ENCODE data around the gene KBTBD13. TPM values are rescaled to one million over a fixed set of nuclear protein-coding genes. Genes with fewer than 3 reads are reported as not detected.
A peak's percentile ranks its signal among the peaks of the same experiment; 100 is the strongest.

KBTBD13 gene
- total and polyA plus RNA-seq, 2 experiments from 2014 or later, result not detected

DNA sequence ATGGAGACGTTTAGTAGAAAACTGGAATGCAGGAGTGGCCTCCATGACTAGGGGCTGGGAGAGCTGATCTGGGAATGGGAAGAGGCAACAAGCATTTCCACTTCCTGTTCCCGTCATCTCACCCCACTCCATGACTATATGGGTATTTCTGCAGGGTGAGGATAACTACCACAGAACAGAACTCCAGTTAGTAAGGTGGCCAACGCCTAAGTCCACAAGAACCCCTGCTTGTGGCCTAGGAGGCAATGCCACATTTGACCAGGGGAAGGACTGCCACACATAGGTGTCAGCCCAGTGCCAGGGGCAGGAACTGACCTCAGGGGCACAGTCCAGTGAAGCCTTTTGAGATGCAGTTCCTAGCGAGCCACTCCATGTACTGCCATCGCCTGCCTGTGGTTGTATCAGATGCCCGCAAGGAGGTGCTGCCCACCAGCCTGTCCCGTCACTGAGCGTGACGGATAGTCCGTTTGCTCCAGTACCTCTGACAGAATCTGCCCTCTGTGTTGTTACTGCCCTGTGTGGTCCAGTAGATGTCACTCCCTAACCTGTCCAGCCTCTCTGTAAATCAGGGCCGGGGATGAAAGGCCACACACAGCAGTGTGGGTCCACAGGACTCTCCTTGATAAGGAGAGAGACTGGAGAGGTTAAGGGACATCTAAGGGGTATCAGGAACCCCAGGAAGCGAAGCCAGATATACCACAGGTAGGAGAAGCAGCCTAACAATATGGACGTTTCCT is 43.6 kb upstream of the KBTBD13 start (continued):
- TF ChIP-seq ZNF462 (CRISPR knock-in tag; IDR thresholded peaks at IDR 0.05), result no peak

- no peak overlapping the region for H3K4me2 ChIP-seq
- H3K27ac Mint-ChIP-seq, result no peak overlapping the region
- peak overlapping the region; percentile 39; the same call in 1 of the 2 replicates for H2AFZ ChIP-seq
Measured at GRCh38 chr15:65033659-65034269, 42.8 kb upstream of the KBTBD13 start.

More at GRCh38 chr15:65033659-65034269, 42.8 kb upstream of the KBTBD13 start:
- Mint-ChIP-seq H3K9me3 (no peaks in the 10 kb centered on the region), H3K4me1 (peaks cover 5% of the 10 kb centered on the region; the same call in 2 of the 3 replicates), H3K36me3 (ENCODE audit: low read depth) (no peaks in the 10 kb centered on the region), H3K27me3 (ENCODE audit: insufficient read depth, low read depth, poor library complexity) (peaks cover 8% of the 10 kb centered on the region), H3K4me3 (no peak overlapping the region)
- ATAC-seq (peak; percentile 15), DNase-seq (ENCODE audit: low spot score) (peak; percentile 66)
- H3K4me3 ChIP-seq, result no peak overlapping the region
- H3K9me2 ChIP-seq (ENCODE audit: insufficient read depth), result no peaks in the 10 kb centered on the region
- H3K36me3 ChIP-seq (ENCODE audit: insufficient read depth), result no peaks in the 10 kb centered on the region
- no peaks in the 10 kb centered on the region for H3K27me3 ChIP-seq (ENCODE audit: insufficient read depth)
- H3K79me2 ChIP-seq (replicated peaks; ENCODE audit: insufficient read depth), result peaks cover 2% of the 10 kb centered on the region
- H3K4me1 ChIP-seq (ENCODE audit: insufficient read depth), result no peaks in the 10 kb centered on the region
- 0 out of 2 replicates have a peak, but pooled peaks cover under 1% of the 10 kb centered on the region for H4K20me1 ChIP-seq (replicated peaks; ENCODE audit: insufficient read depth)
- 0 out of 2 replicates have a peak, but pooled peaks cover 6% of the 10 kb centered on the region for H3F3A ChIP-seq (replicated peaks; ENCODE audit: low read depth)
- no peak overlapping the region for H3K27ac ChIP-seq (ENCODE audit: low read depth)
- TF ChIP-seq ZNF331 (CRISPR knock-in tag; IDR thresholded peaks at IDR 0.05; ENCODE audit: low read depth), result no peak
- TF ChIP-seq CTCF (conservative IDR thresholded peaks at IDR 0.05; ENCODE audit: low read depth in 2 of 2), result peak; percentile 50 to 76
- no peak for TF ChIP-seq NANOG (IDR thresholded peaks at IDR 0.05; ENCODE audit: borderline replicate concordance)
- TF ChIP-seq POLR2AphosphoS5 (IDR thresholded peaks at IDR 0.05; ENCODE audit: low read depth), result no peak
- TF ChIP-seq STAT1 (IDR thresholded peaks at IDR 0.05; ENCODE audit: unreplicated experiment), result no peak
- TF ChIP-seq EZH2phosphoT487 (IDR thresholded peaks at IDR 0.05; ENCODE audit: unreplicated experiment), result no peak
